Measurements from ENCODE around the gene PTGR3. TPM values are rescaled to one million over a fixed set of nuclear protein-coding genes. Genes with fewer than 3 reads are reported as not detected.

Gene PTGR3
- total and polyA plus RNA-seq, 2 of the 8 experiments (the other 6 are each of a cell fraction or from before 2014, with no cell fraction given): 2.0 to 3.6 TPM

DNA sequence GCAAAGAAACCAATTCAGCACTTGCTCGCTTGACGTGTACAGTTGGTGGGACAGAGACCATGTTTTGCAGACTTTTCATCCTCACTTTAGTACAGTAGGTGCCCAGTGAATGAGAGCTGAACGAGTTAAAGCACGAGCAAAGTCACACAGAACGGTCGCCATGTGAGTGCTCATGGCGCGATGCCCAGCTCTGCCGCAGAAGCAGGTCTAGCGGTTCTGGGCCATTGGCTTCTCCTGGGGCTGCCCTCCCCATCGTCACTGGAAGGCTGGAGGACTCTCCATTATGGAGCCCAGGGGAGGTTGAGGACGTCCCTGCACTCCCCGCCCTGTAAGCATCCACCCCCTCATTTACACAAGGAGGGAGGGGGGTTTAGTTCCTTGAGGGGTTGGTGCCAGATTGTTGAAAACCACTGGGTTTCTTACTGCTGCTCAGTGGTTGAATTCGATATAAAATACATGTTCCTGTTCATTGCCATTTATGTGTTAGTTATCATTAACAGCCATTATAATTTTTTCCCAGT lies 24.9 kb downstream of the PTGR3 start:
- Histone ChIP-seq H4K20me1 (replicated peaks in 1 of 2; ENCODE audit: control insufficient read depth in 1 of 2, insufficient read depth in 2 of 2, low read length in 2 of 2) (no peaks in the 10 kb centered on the region), H3K4me3 (ENCODE audit: extremely low read depth in 1 of 4, insufficient read depth in 2 of 4, low read depth in 3 of 4, low read length in 4 of 4) (no peak overlapping the region), H2BK12ac (ENCODE audit: low read depth, low read length) (no peak overlapping the region), H3K4ac (replicated peaks; ENCODE audit: insufficient read length, low read depth, low read length) (no peak overlapping the region), H3K9me3 (ENCODE audit: insufficient read depth in 2 of 2, low read depth in 1 of 2, low read length in 1 of 2) (no peaks in the 10 kb centered on the region), H4K5ac (ENCODE audit: insufficient read length, low read depth, low read length) (no peak overlapping the region), H2AFZ (ENCODE audit: low read length) (no peak overlapping the region), H3K9ac (replicated peaks in 1 of 4; ENCODE audit: extremely low read depth in 1 of 4, low read depth in 3 of 4, low read length in 3 of 4) (no peak overlapping the region), H3K4me2 (ENCODE audit: insufficient read depth in 1 of 2, low read depth in 2 of 2, low read length in 2 of 2) (no peak overlapping the region), H3K18ac (ENCODE audit: extremely low read depth, low read length) (no peak overlapping the region), H3K4me1 (replicated peaks in 1 of 4; ENCODE audit: control insufficient read depth in 3 of 4, insufficient read depth in 4 of 4, low read length in 3 of 4) (peaks cover 2 to 5% (median 3%) of the 10 kb centered on the region in 4 experiments; a peak in 4 of 7 replicates), H3K79me1 (ENCODE audit: low read depth, low read length) (no peaks in the 10 kb centered on the region), H2AK5ac (ENCODE audit: low read depth, low read length) (no peak overlapping the region), H3K27ac (ENCODE audit: low read depth, low read length) (no peak overlapping the region), H3K79me2 (ENCODE audit: control insufficient read depth in 1 of 2, insufficient read depth in 2 of 2, low read length in 2 of 2) (no peaks in the 10 kb centered on the region), H3K56ac (replicated peaks; ENCODE audit: insufficient read length, low read depth, low read length) (no peak overlapping the region), H3K23ac (ENCODE audit: insufficient read length) (no peak overlapping the region), H2BK15ac (ENCODE audit: low read length) (no peak overlapping the region), H4K8ac (ENCODE audit: extremely low read depth, insufficient read depth, low read length) (no peak overlapping the region; the same call in 1 of the 2 replicates), H3K23me2 (ENCODE audit: low read depth, low read length) (no peaks in the 10 kb centered on the region), H2BK5ac (ENCODE audit: low read depth, low read length) (no peak overlapping the region), H2BK20ac (ENCODE audit: low read length) (no peak overlapping the region), H2BK120ac (replicated peaks; ENCODE audit: low read depth, low read length) (no peak overlapping the region), H3K36me3 (ENCODE audit: control insufficient read depth in 2 of 4, insufficient read depth in 4 of 4, low read length in 3 of 4) (no peaks in the 10 kb centered on the region), H3K27me3 (replicated peaks in 1 of 4; ENCODE audit: control insufficient read depth in 3 of 4, extremely low read depth in 1 of 4, insufficient read depth in 3 of 4, low read length in 3 of 4) (no peaks in the 10 kb centered on the region), H4K91ac (replicated peaks; ENCODE audit: insufficient read length, low read length) (no peak overlapping the region), H3K14ac (ENCODE audit: insufficient read length) (no peak overlapping the region)
- ChIA-PET POLR2A (ENCODE audit: partially characterized antibody) (interaction anchor here (1.5 kb wide), 1 partner anchor 11 kb away, joined by 3 read pairs; no protein-coding TSS in a partner anchor), CTCF (ENCODE audit: partially characterized antibody) (interaction anchor here (1.4 kb wide), 1 partner anchor 295 kb away, joined by 4 read pairs; no protein-coding TSS in a partner anchor)
- 88% methylated on average over 14 of the region's 14 CpGs; no CpG with 5 or more reads in 1 of the 2 experiments for WGBS, 2 experiments (ENCODE audit: extremely low coverage in 1 of 2, insufficient coverage in 1 of 2, insufficient read length in 1 of 2, insufficient replicate concordance in 2 of 2, low coverage in 1 of 2, low lambda C conversion rate in 2 of 2, missing lambda C conversion rate in 1 of 2)
- DNase-seq (ENCODE audit: low read depth in 1 of 2, low spot score in 2 of 2) (no peak), FAIRE-seq (no peak)
- TF ChIP-seq NANOG (IDR thresholded peaks at IDR 0.05; ENCODE audit: insufficient read depth, low read depth, low read length, poor library complexity, severe bottlenecking) (no peak), RNF2 (IDR thresholded peaks at IDR 0.05; ENCODE audit: borderline replicate concordance, low read depth, low read length, missing control alignments, poor library complexity, severe bottlenecking) (no peak), TAF1 (IDR thresholded peaks at IDR 0.05; ENCODE audit: low read depth, low read length) (no peak), SP4 (IDR thresholded peaks at IDR 0.05; ENCODE audit: low read length) (no peak), MAFK (IDR thresholded peaks at IDR 0.05; ENCODE audit: low read depth, low read length) (no peak), RBBP5 (IDR thresholded peaks at IDR 0.05; ENCODE audit: borderline replicate concordance, low read depth, low read length) (no peak), CHD1 (IDR thresholded peaks at IDR 0.05; ENCODE audit: low read depth, low read length) (no peak), NRF1 (IDR thresholded peaks at IDR 0.05; ENCODE audit: low read depth, low read length) (no peak), CBX5 (IDR thresholded peaks at IDR 0.05; ENCODE audit: low read depth, low read length) (no peak), CREB1 (IDR thresholded peaks at IDR 0.05) (no peak), FOSL1 (IDR thresholded peaks at IDR 0.05; ENCODE audit: insufficient read depth, low read depth, low read length) (no peak)
- TF ChIP-seq, protein P1, sequence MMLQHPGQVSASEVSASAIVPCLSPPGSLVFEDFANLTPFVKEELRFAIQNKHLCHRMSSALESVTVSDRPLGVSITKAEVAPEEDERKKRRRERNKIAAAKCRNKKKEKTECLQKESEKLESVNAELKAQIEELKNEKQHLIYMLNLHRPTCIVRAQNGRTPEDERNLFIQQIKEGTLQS (IDR thresholded peaks at IDR 0.05; ENCODE audit: insufficient read depth, low read depth, low read length): no peak
- TF ChIP-seq, protein P2, sequence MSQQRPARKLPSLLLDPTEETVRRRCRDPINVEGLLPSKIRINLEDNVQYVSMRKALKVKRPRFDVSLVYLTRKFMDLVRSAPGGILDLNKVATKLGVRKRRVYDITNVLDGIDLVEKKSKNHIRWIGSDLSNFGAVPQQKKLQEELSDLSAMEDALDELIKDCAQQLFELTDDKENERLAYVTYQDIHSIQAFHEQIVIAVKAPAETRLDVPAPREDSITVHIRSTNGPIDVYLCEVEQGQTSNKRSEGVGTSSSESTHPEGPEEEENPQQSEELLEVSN (IDR thresholded peaks at IDR 0.05): no peak

All from H1 (cell line).